Mesothelial cell of epicardium (in vitro differentiated cells): ENCODE data around the gene TBX15. TPM values are rescaled to one million over a fixed set of nuclear protein-coding genes. Genes with fewer than 3 reads are reported as not detected.
"Not testable (repeated sequence)": the region's sequence is repeated elsewhere in the genome, so short reads cannot be mapped to it uniquely, and the experiment has no call there.

Experiments used
- DNase-seq, 2 experiments: peaks; one replicate each; pipeline ENCODE4 v3.0.0; 2021; ENCODE audit warnings: low spot score in 2 of 2; ENCODE audit not compliant: unreplicated experiment in 2 of 2
- H3K27ac Mint-ChIP-seq: 2 replicates; pipeline ENCODE4 v1.8.0; 2021; ENCODE audit warnings: mixed read lengths
- H3K27me3 Mint-ChIP-seq: 2 replicates; pipeline ENCODE4 v1.8.0; 2021; ENCODE audit warnings: low read depth, mixed read lengths
- H3K36me3 Mint-ChIP-seq: 2 replicates; pipeline ENCODE4 v1.8.0; 2021; ENCODE audit warnings: mixed read lengths
- H3K4me1 Mint-ChIP-seq: 2 replicates; pipeline ENCODE4 v1.8.0; 2021; ENCODE audit warnings: mixed read lengths
- H3K4me3 Mint-ChIP-seq: 2 replicates; pipeline ENCODE4 v1.8.0; 2021; ENCODE audit warnings: mild to moderate bottlenecking, moderate library complexity, mixed read lengths
- H3K9me3 Mint-ChIP-seq: 2 replicates; pipeline ENCODE4 v1.8.0; 2021; ENCODE audit warnings: mixed read lengths
- CTCF ChIP-seq: fragments of 200-600 bp; sonication (generic); IDR thresholded peaks from one replicate; pipeline ENCODE4 v1.5.0; 2021; ENCODE audit warnings: antibody characterized with exemption; ENCODE audit not compliant: unreplicated experiment
- total RNA-seq: library from RNA; stranded (reverse); gene quantifications from 3 replicates; pipeline ENCODE4 v1.2.1, GENCODE V29; 2021

Gene TBX15
- total RNA-seq, 1 donor from 2014 or later = not detected

GRCh38 chr1:118923319-118923718 is 64.8 kb downstream of the TBX15 start:
- TF ChIP-seq CTCF = no peak
- no peak overlapping the region for H3K27ac Mint-ChIP-seq
- H3K27me3 Mint-ChIP-seq = peaks cover 48% of the 10 kb centered on the region
- no peaks in the 10 kb centered on the region for H3K4me1 Mint-ChIP-seq
- H3K9me3 Mint-ChIP-seq = no peaks in the 10 kb centered on the region
- no peaks in the 10 kb centered on the region for H3K36me3 Mint-ChIP-seq
- H3K4me3 Mint-ChIP-seq = no peak overlapping the region
- DNase-seq = no peak

- Mint-ChIP-seq H3K4me3 (no peak overlapping the region), H3K27me3 (peaks cover 46% of the 10 kb centered on the region), H3K9me3 (no peaks in the 10 kb centered on the region), H3K4me1 (no peaks in the 10 kb centered on the region), H3K27ac (no peak overlapping the region), H3K36me3 (no peaks in the 10 kb centered on the region)
- no peak for DNase-seq
- no peak for TF ChIP-seq CTCF
Measured at GRCh38 chr1:118921994-118922393, 66.1 kb downstream of the TBX15 start.

- Mint-ChIP-seq H3K36me3 (no peaks in the 10 kb centered on the region), H3K27ac (no peak overlapping the region), H3K27me3 (peaks cover 36% of the 10 kb centered on the region), H3K9me3 (no peaks in the 10 kb centered on the region), H3K4me1 (no peaks in the 10 kb centered on the region), H3K4me3 (no peak overlapping the region)
- TF ChIP-seq CTCF = no peak
- no peak for DNase-seq
Measured at GRCh38 chr1:118920124-118920717, 67.9 kb downstream of the TBX15 start.

GRCh38 chr1:118918940-118919259 is 69.2 kb downstream of the TBX15 start:
- Mint-ChIP-seq H3K36me3 (no peaks in the 10 kb centered on the region), H3K4me1 (no peaks in the 10 kb centered on the region), H3K27ac (no peak overlapping the region), H3K9me3 (no peaks in the 10 kb centered on the region), H3K27me3 (peaks cover 27% of the 10 kb centered on the region), H3K4me3 (no peak overlapping the region)
- TF ChIP-seq CTCF = no peak
- no peak for DNase-seq

GRCh38 chr1:118918230-118918939 is 69.8 kb downstream of the TBX15 start:
- H3K27me3 Mint-ChIP-seq = peaks cover 25% of the 10 kb centered on the region

GRCh38 chr1:118916346-118916745 is 71.8 kb downstream of the TBX15 start:
- not testable (repeated sequence) for H3K9me3 Mint-ChIP-seq, H3K4me3 Mint-ChIP-seq, DNase-seq, H3K27ac Mint-ChIP-seq, H3K4me1 Mint-ChIP-seq, H3K36me3 Mint-ChIP-seq
- peaks cover 22% of the 10 kb centered on the region for H3K27me3 Mint-ChIP-seq

More at GRCh38 chr1:118918230-118918939, 69.8 kb downstream of the TBX15 start:
- H3K36me3 Mint-ChIP-seq = no peaks in the 10 kb centered on the region
- H3K9me3 Mint-ChIP-seq = no peaks in the 10 kb centered on the region
- no peak for DNase-seq
- no peaks in the 10 kb centered on the region for H3K4me1 Mint-ChIP-seq
- H3K27ac Mint-ChIP-seq = no peak overlapping the region
- TF ChIP-seq CTCF = no peak
- H3K4me3 Mint-ChIP-seq = no peak overlapping the region
